PC-3 (cell line): ENCODE measurements around the gene PI4KA. TPM values are rescaled to one million over a fixed set of nuclear protein-coding genes. Genes with fewer than 3 reads are reported as not detected.

Source experiments
- ATAC-seq: fragments of 200-7000 bp; cut with Tn5 transposase; 2 replicates; pipeline ENCODE4 v1.9.1; 2020; ENCODE audit warnings: mild to moderate bottlenecking, moderate library complexity
- BruUV-seq: library from RNA; stranded (reverse); fragments of 400-500 nt; replicated peaks from 2 replicates; lab custom pipeline; 2021; lab: Mats Ljungman, UMichigan
- CTCF ChIA-PET: fragments of 300-600 bp; sonication (Branson Sonifier 250); formaldehyde crosslinking; loops from one replicate; lab custom pipeline; 2022; ENCODE audit warnings: antibody characterized with exemption; lab: Charles Lee
- POLR2A ChIA-PET: fragments of 300-600 bp; sonication (Branson Sonifier 250); formaldehyde crosslinking; loops from one replicate; lab custom pipeline; 2022; ENCODE audit warnings: antibody characterized with exemption; ENCODE audit not compliant: unreplicated experiment; lab: Charles Lee
- DNase-seq: peaks from one replicate; pipeline ENCODE4 v3.0.0-alpha.2; 2015
- H2AFZ ChIP-seq: fragments of 300-600 bp; sonication (generic); 2 replicates; pipeline ENCODE4 v1.6.0; 2016; ENCODE audit warnings: antibody characterized with exemption, low read length
- H3F3A ChIP-seq: fragments of 300-600 bp; sonication (generic); one replicate; pipeline ENCODE4 v1.6.0; 2017; ENCODE audit warnings: antibody characterized with exemption, low read length, control low read depth, mild to moderate bottlenecking; ENCODE audit not compliant: unreplicated experiment
- H3K27ac ChIP-seq: fragments of 300-600 bp; sonication (generic); 2 replicates; pipeline ENCODE4 v1.5.1; 2016; ENCODE audit warnings: mild to moderate bottlenecking, low read length
- H3K27me3 ChIP-seq: fragments of 300-600 bp; sonication (generic); 2 replicates; pipeline ENCODE4 v1.6.1; 2016; ENCODE audit warnings: low read length, mixed read lengths
- H3K36me3 ChIP-seq: fragments of 300-600 bp; sonication (generic); 2 replicates; pipeline ENCODE4 v1.6.1; 2016; ENCODE audit warnings: low read depth, mixed run types, low read length, mixed read lengths
- H3K4me1 ChIP-seq: fragments of 300-600 bp; sonication (generic); 2 replicates; pipeline ENCODE4 v1.5.1; 2016; ENCODE audit warnings: low read length; ENCODE audit not compliant: insufficient read depth
- H3K4me2 ChIP-seq: fragments of 300-600 bp; sonication (generic); 2 replicates; pipeline ENCODE4 v1.6.0; 2016; ENCODE audit warnings: low read length
- H3K4me3 ChIP-seq: fragments of 300-600 bp; sonication (generic); 2 replicates; pipeline ENCODE4 v1.5.1; 2016; ENCODE audit warnings: mild to moderate bottlenecking, low read length, mixed read lengths
- H3K79me2 ChIP-seq: fragments of 300-600 bp; sonication (generic); 2 replicates; pipeline ENCODE4 v1.6.1; 2017; ENCODE audit warnings: low read length, mixed read lengths
- H3K9ac ChIP-seq: fragments of 300-600 bp; sonication (generic); 2 replicates; pipeline ENCODE4 v1.6.0; 2016; ENCODE audit warnings: mild to moderate bottlenecking, low read length
- H3K9me2 ChIP-seq: fragments of 300-600 bp; sonication (generic); replicated peaks from 2 replicates; pipeline ENCODE4 v1.6.1; 2016; ENCODE audit warnings: mixed run types, low read length, mixed read lengths
- H3K9me3 ChIP-seq: fragments of 300-600 bp; sonication (generic); 2 replicates; pipeline ENCODE4 v1.6.1; 2016; ENCODE audit warnings: low read length, mixed read lengths
- H4K20me1 ChIP-seq: fragments of 300-600 bp; sonication (generic); 2 replicates; pipeline ENCODE4 v1.6.1; 2016; ENCODE audit warnings: low read length, mixed read lengths
- CTCF ChIP-seq: fragments of 300-600 bp; sonication (generic); conservative IDR thresholded peaks from 2 replicates; pipeline ENCODE4 v1.5.1; 2017; ENCODE audit warnings: antibody characterized with exemption, low read depth, mild to moderate bottlenecking, low read length
- EZH2 ChIP-seq: fragments of 300-600 bp; sonication (generic); IDR thresholded peaks from one replicate; pipeline ENCODE4 v1.6.1; 2017; ENCODE audit warnings: antibody characterized with exemption, mild to moderate bottlenecking, low read length; ENCODE audit not compliant: unreplicated experiment
- EZH2phosphoT487 ChIP-seq: fragments of 300-600 bp; sonication (generic); IDR thresholded peaks from 2 replicates; pipeline ENCODE4 v1.6.1; 2018; ENCODE audit warnings: mild to moderate bottlenecking, antibody characterized with exemption, low read length, borderline replicate concordance
- intact Hi-C: fragments of 100-400 bp; cut with micrococcal nuclease; formaldehyde crosslinking; loops from 2 replicates; pipeline ENCODE4 v1.9.0; 2023
- total RNA-seq: library from RNA; depleted of rRNA; stranded (reverse); fragments of >200 nt; gene quantifications from 2 replicates; pipeline ENCODE4 v1.2.3, GENCODE V29; 2014

PI4KA gene
- total RNA-seq, 1 experiment from 2014 or later = 39.7 TPM

GRCh38 chr22:20751185-20751851, 107.3 kb downstream of the PI4KA start:
- H3K79me2 ChIP-seq = no peaks in the 10 kb centered on the region
- H3K4me2 ChIP-seq = no peak overlapping the region
- H4K20me1 ChIP-seq = no peaks in the 10 kb centered on the region
- intact Hi-C loops = no loop called here
- no peaks in the 10 kb centered on the region for H3F3A ChIP-seq
- H3K27me3 ChIP-seq = no peaks in the 10 kb centered on the region
- TF ChIP-seq EZH2 (no peak), CTCF (no peak), EZH2phosphoT487 (no peak)
- no peak overlapping the region for H3K27ac ChIP-seq
- peaks cover 12% of the 10 kb centered on the region; the same call in 1 of the 2 replicates for H3K4me1 ChIP-seq
- no peak overlapping the region for H2AFZ ChIP-seq
- ChIA-PET CTCF (interaction anchor here (1.0 kb wide), 1 partner anchor 26 kb away, joined by 3 read pairs; no protein-coding TSS in a partner anchor), POLR2A (no interaction called here)
- H3K4me3 ChIP-seq = no peak overlapping the region
- H3K9me3 ChIP-seq = no peaks in the 10 kb centered on the region
- no TSS peak for BruUV-seq
- no peaks in the 10 kb centered on the region for H3K9me2 ChIP-seq
- H3K36me3 ChIP-seq = no peaks in the 10 kb centered on the region; the same call in 1 of the 2 replicates
- no peak for ATAC-seq
- no peak overlapping the region for H3K9ac ChIP-seq
- DNase-seq = no peak

GRCh38 chr22:20750461-20751184, 108.0 kb downstream of the PI4KA start:
- Histone ChIP-seq H4K20me1 (no peaks in the 10 kb centered on the region), H3K4me3 (no peak overlapping the region), H3K9ac (no peak overlapping the region), H3K9me3 (no peaks in the 10 kb centered on the region), H3K27me3 (no peaks in the 10 kb centered on the region), H3K27ac (no peak overlapping the region), H3K4me1 (peaks cover 12% of the 10 kb centered on the region; the same call in 1 of the 2 replicates), H3K9me2 (no peaks in the 10 kb centered on the region), H3K4me2 (no peak overlapping the region), H3K79me2 (no peaks in the 10 kb centered on the region), H2AFZ (no peak overlapping the region), H3F3A (no peaks in the 10 kb centered on the region), H3K36me3 (no peaks in the 10 kb centered on the region; the same call in 1 of the 2 replicates)
- BruUV-seq = no TSS peak
- peak; percentile 98 for ATAC-seq
- TF ChIP-seq EZH2 (no peak), EZH2phosphoT487 (no peak), CTCF (no peak)
- intact Hi-C loops = no loop called here
- peak; percentile 76 for DNase-seq
- ChIA-PET POLR2A (no interaction called here), CTCF (interaction anchor here (1.0 kb wide), 1 partner anchor 27 kb away, joined by 3 read pairs; no protein-coding TSS in a partner anchor)
